ENCODE results near the gene CEP162.

DNA sequence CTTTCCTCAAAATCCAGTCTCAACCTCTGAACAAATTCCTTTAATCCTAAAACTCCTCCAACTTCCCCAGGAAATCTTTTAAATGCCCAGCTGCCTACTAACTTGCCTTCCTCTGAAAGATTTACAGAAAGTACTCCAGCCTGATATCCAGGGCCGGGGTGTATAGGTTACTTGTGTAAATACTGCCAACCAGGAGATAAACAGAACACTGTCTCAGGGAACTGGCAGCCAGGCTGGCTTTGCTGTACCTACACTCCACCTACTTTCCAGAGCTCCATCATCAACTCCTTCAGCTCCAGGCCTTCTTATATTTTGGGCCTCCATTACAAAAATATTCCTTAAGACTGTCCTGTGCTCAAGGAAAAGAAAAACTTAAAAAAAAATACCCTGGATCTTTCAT is 85.9 kb downstream of the CEP162 start:
- TF ChIP-seq CTCF (IDR thresholded peaks at IDR 0.05) (no peak), POLR2A (IDR thresholded peaks at IDR 0.05) (no peak), EP300 (IDR thresholded peaks at IDR 0.05) (no peak), POLR2AphosphoS5 (IDR thresholded peaks at IDR 0.05) (no peak)

All from stomach (tissue), 4 donors.